ENCODE results near the gene C8G. TPM values are rescaled to one million over a fixed set of nuclear protein-coding genes. Genes with fewer than 3 reads are reported as not detected.
A peak's percentile ranks its signal among the peaks of the same experiment; 100 is the strongest.

The C8G gene
- total RNA-seq, 1 experiment from 2014 or later = 0.85 TPM

GRCh38 chr9:136995362-136995761 is 50.3 kb downstream of the C8G start (continued):
- TF ChIP-seq, protein P1, sequence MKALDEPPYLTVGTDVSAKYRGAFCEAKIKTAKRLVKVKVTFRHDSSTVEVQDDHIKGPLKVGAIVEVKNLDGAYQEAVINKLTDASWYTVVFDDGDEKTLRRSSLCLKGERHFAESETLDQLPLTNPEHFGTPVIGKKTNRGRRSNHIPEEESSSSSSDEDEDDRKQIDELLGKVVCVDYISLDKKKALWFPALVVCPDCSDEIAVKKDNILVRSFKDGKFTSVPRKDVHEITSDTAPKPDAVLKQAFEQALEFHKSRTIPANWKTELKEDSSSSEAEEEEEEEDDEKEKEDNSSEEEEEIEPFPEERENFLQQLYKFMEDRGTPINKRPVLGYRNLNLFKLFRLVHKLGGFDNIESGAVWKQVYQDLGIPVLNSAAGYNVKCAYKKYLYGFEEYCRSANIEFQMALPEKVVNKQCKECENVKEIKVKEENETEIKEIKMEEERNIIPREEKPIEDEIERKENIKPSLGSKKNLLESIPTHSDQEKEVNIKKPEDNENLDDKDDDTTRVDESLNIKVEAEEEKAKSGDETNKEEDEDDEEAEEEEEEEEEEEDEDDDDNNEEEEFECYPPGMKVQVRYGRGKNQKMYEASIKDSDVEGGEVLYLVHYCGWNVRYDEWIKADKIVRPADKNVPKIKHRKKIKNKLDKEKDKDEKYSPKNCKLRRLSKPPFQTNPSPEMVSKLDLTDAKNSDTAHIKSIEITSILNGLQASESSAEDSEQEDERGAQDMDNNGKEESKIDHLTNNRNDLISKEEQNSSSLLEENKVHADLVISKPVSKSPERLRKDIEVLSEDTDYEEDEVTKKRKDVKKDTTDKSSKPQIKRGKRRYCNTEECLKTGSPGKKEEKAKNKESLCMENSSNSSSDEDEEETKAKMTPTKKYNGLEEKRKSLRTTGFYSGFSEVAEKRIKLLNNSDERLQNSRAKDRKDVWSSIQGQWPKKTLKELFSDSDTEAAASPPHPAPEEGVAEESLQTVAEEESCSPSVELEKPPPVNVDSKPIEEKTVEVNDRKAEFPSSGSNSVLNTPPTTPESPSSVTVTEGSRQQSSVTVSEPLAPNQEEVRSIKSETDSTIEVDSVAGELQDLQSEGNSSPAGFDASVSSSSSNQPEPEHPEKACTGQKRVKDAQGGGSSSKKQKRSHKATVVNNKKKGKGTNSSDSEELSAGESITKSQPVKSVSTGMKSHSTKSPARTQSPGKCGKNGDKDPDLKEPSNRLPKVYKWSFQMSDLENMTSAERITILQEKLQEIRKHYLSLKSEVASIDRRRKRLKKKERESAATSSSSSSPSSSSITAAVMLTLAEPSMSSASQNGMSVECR (CRISPR knock-in tag; IDR thresholded peaks at IDR 0.05; ENCODE audit: borderline replicate concordance) = no peak
- TF ChIP-seq MYBL2 (CRISPR knock-in tag; IDR thresholded peaks at IDR 0.05) = no peak

- ChIA-PET POLR2A (interaction anchor here (0.6 kb wide), 1 partner anchor 19 kb away, joined by 3 read pairs; no protein-coding TSS in a partner anchor), CTCF (interaction anchor here (0.6 to 4.2 kb wide), 13 partner anchors 10 to 663 kb away, joined by 3 to 53 read pairs (median 6); partner anchors contain the start of genes ABCA2, AJM1 and NPDC1)
- H3K27me3 Mint-ChIP-seq (ENCODE audit: low read depth) = peaks cover 8% of the 10 kb centered on the region
- DNase-seq (ENCODE audit: low spot score) = no peak
- H3K4me1 Mint-ChIP-seq = peaks cover 4% of the 10 kb centered on the region; the same call in 1 of the 2 replicates
- peaks cover 1% of the 10 kb centered on the region for H3K9me3 Mint-ChIP-seq
- no peaks in the 10 kb centered on the region for H3K36me3 Mint-ChIP-seq
- H3K4me3 Mint-ChIP-seq = 0 out of 2 replicates have a peak overlapping the region, but pooled peaks have one; percentile 58
- no peak for ATAC-seq
- TF ChIP-seq FOXJ3 (CRISPR knock-in tag; IDR thresholded peaks at IDR 0.05; ENCODE audit: borderline replicate concordance) (no peak), ESRRA (CRISPR knock-in tag; IDR thresholded peaks at IDR 0.05; ENCODE audit: borderline replicate concordance) (no peak), MLX (CRISPR knock-in tag; IDR thresholded peaks at IDR 0.05) (no peak), TCF7 (CRISPR knock-in tag; IDR thresholded peaks at IDR 0.05; ENCODE audit: low read depth) (no peak), SMAD4 (CRISPR knock-in tag; IDR thresholded peaks at IDR 0.05) (no peak), GABPB1 (CRISPR knock-in tag; IDR thresholded peaks at IDR 0.05) (no peak), ZNF512 (CRISPR knock-in tag; IDR thresholded peaks at IDR 0.05; ENCODE audit: borderline replicate concordance) (no peak), CTCF (IDR thresholded peaks at IDR 0.05) (no peak), ZNF423 (CRISPR knock-in tag; IDR thresholded peaks at IDR 0.05) (no peak), KAT7 (CRISPR knock-in tag; IDR thresholded peaks at IDR 0.05; ENCODE audit: borderline replicate concordance) (no peak)
- TF ChIP-seq, protein P2, sequence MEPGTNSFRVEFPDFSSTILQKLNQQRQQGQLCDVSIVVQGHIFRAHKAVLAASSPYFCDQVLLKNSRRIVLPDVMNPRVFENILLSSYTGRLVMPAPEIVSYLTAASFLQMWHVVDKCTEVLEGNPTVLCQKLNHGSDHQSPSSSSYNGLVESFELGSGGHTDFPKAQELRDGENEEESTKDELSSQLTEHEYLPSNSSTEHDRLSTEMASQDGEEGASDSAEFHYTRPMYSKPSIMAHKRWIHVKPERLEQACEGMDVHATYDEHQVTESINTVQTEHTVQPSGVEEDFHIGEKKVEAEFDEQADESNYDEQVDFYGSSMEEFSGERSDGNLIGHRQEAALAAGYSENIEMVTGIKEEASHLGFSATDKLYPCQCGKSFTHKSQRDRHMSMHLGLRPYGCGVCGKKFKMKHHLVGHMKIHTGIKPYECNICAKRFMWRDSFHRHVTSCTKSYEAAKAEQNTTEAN (CRISPR knock-in tag; IDR thresholded peaks at IDR 0.05) = no peak
- TF ChIP-seq, protein P1 (CRISPR knock-in tag; IDR thresholded peaks at IDR 0.05; ENCODE audit: borderline replicate concordance) = no peak
- TF ChIP-seq, protein P3, sequence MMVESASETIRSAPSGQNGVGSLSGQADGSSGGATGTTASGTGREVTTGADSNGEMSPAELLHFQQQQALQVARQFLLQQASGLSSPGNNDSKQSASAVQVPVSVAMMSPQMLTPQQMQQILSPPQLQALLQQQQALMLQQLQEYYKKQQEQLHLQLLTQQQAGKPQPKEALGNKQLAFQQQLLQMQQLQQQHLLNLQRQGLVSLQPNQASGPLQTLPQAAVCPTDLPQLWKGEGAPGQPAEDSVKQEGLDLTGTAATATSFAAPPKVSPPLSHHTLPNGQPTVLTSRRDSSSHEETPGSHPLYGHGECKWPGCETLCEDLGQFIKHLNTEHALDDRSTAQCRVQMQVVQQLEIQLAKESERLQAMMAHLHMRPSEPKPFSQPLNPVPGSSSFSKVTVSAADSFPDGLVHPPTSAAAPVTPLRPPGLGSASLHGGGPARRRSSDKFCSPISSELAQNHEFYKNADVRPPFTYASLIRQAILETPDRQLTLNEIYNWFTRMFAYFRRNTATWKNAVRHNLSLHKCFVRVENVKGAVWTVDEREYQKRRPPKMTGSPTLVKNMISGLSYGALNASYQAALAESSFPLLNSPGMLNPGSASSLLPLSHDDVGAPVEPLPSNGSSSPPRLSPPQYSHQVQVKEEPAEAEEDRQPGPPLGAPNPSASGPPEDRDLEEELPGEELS (CRISPR knock-in tag; IDR thresholded peaks at IDR 0.05) = no peak
- TF ChIP-seq, protein P4, sequence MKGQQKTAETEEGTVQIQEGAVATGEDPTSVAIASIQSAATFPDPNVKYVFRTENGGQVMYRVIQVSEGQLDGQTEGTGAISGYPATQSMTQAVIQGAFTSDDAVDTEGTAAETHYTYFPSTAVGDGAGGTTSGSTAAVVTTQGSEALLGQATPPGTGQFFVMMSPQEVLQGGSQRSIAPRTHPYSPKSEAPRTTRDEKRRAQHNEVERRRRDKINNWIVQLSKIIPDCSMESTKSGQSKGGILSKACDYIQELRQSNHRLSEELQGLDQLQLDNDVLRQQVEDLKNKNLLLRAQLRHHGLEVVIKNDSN (CRISPR knock-in tag; IDR thresholded peaks at IDR 0.05) = no peak
- no peak overlapping the region for H3K27ac Mint-ChIP-seq
Observed at GRCh38 chr9:136995772-136996311, 50.8 kb downstream of the C8G start.

Data from WTC11 (cell line).